ENCODE results near the gene ERBB4.

Gene ERBB4

GRCh38 chr2:212318636-212319035 lies 220.0 kb downstream of the ERBB4 start:
- TF ChIP-seq CTCF (IDR thresholded peaks at IDR 0.05), result no peak

- no peak for TF ChIP-seq CTCF (IDR thresholded peaks at IDR 0.05)
These were observed 223.9 kb downstream of the ERBB4 start for GRCh38 chr2:212314680-212315079.

- no peak for TF ChIP-seq CTCF (IDR thresholded peaks at IDR 0.05)
These were observed 226.7 kb downstream of the ERBB4 start for GRCh38 chr2:212311807-212312404.

GRCh38 chr2:212299943-212300342 lies 238.7 kb downstream of the ERBB4 start:
- TF ChIP-seq CTCF (IDR thresholded peaks at IDR 0.05), result no peak

GRCh38 chr2:212299333-212299732 lies 239.3 kb downstream of the ERBB4 start:
- TF ChIP-seq CTCF (IDR thresholded peaks at IDR 0.05), result no peak

- no peak for TF ChIP-seq CTCF (IDR thresholded peaks at IDR 0.05)
These were observed 243.0 kb downstream of the ERBB4 start for GRCh38 chr2:212295571-212295970.

GRCh38 chr2:212294816-212295215 lies 243.8 kb downstream of the ERBB4 start:
- TF ChIP-seq CTCF (IDR thresholded peaks at IDR 0.05), result no peak

GRCh38 chr2:212289301-212289700 lies 249.3 kb downstream of the ERBB4 start:
- no peak for TF ChIP-seq CTCF (IDR thresholded peaks at IDR 0.05)
